GM23338 (cell line): ENCODE measurements around the gene SPNS3. TPM values are rescaled to one million over a fixed set of nuclear protein-coding genes. Genes with fewer than 3 reads are reported as not detected.
A peak's percentile ranks its signal among the peaks of the same experiment; 100 is the strongest.

Source experiments
- ATAC-seq: fragments of 200-7000 bp; cut with Tn5 transposase; 3 replicates; pipeline ENCODE4 v1.9.1; 2020
- DNase-seq: peaks from one replicate; pipeline ENCODE4 v3.0.0-alpha.2; 2015; ENCODE audit warnings: low spot score
- H2AFZ ChIP-seq: fragments of 200-600 bp; sonication (generic); 2 replicates; pipeline ENCODE4 v1.8.0; 2016; ENCODE audit warnings: antibody characterized with exemption, mild to moderate bottlenecking, moderate library complexity
- H3F3A ChIP-seq: fragments of 200-600 bp; sonication (generic); replicated peaks from 2 replicates; pipeline ENCODE4 v1.8.0; 2017; ENCODE audit warnings: antibody characterized with exemption, mixed run types, low read depth
- H3K27ac ChIP-seq: fragments of 200-600 bp; sonication (generic); 2 replicates; pipeline ENCODE4 v1.6.1; 2016; ENCODE audit warnings: low read depth
- H3K27me3 ChIP-seq: fragments of 200-600 bp; sonication (generic); 2 replicates; pipeline ENCODE4 v1.8.0; 2016; ENCODE audit warnings: mild to moderate bottlenecking, mixed run types, moderate library complexity; ENCODE audit not compliant: insufficient read depth
- H3K36me3 ChIP-seq: fragments of 200-600 bp; sonication (generic); 2 replicates; pipeline ENCODE4 v1.8.0; 2016; ENCODE audit warnings: mild to moderate bottlenecking; ENCODE audit not compliant: insufficient read depth
- H3K4me1 ChIP-seq: fragments of 200-600 bp; sonication (generic); 2 replicates; pipeline ENCODE4 v1.8.0; 2016; ENCODE audit warnings: mild to moderate bottlenecking, moderate library complexity; ENCODE audit not compliant: insufficient read depth
- H3K4me2 ChIP-seq: fragments of 200-600 bp; sonication (generic); 2 replicates; pipeline ENCODE4 v1.7.1; 2017; ENCODE audit warnings: mixed run types
- H3K4me3 ChIP-seq: fragments of 200-600 bp; sonication (generic); 2 replicates; pipeline ENCODE4 v1.6.1; 2016; ENCODE audit warnings: mixed run types
- H3K79me2 ChIP-seq: fragments of 200-600 bp; sonication (generic); replicated peaks from 2 replicates; pipeline ENCODE4 v1.8.0; 2017; ENCODE audit warnings: mild to moderate bottlenecking; ENCODE audit not compliant: insufficient read depth
- H3K9me2 ChIP-seq: fragments of 200-600 bp; sonication (generic); 2 replicates; pipeline ENCODE4 v1.8.0; 2017; ENCODE audit not compliant: insufficient read depth
- H4K20me1 ChIP-seq: fragments of 200-600 bp; sonication (generic); replicated peaks from 2 replicates; pipeline ENCODE4 v1.8.0; 2017; ENCODE audit warnings: mild to moderate bottlenecking; ENCODE audit not compliant: insufficient read depth
- H3K27ac Mint-ChIP-seq: 2 replicates; pipeline ENCODE4 v1.8.0; 2020; ENCODE audit warnings: inconsistent platforms, mild to moderate bottlenecking, moderate library complexity, mixed read lengths
- H3K27me3 Mint-ChIP-seq: 3 replicates; pipeline ENCODE4 v1.8.0; 2022; ENCODE audit warnings: low read depth, mild to moderate bottlenecking, moderate library complexity, mixed read lengths, inconsistent platforms; ENCODE audit not compliant: insufficient read depth, poor library complexity
- H3K36me3 Mint-ChIP-seq: 3 replicates; pipeline ENCODE4 v1.8.0; 2021; ENCODE audit warnings: low read depth, mild to moderate bottlenecking, inconsistent platforms, moderate library complexity, mixed read lengths
- H3K4me1 Mint-ChIP-seq: 3 replicates; pipeline ENCODE4 v1.8.0; 2020; ENCODE audit warnings: mild to moderate bottlenecking, inconsistent platforms, mixed read lengths
- H3K4me3 Mint-ChIP-seq: 3 replicates; pipeline ENCODE4 v1.8.0; 2021; ENCODE audit warnings: moderate library complexity, mild to moderate bottlenecking, inconsistent platforms, mixed read lengths
- H3K9me3 Mint-ChIP-seq: 3 replicates; pipeline ENCODE4 v1.8.0; 2020; ENCODE audit warnings: moderate library complexity, mild to moderate bottlenecking, inconsistent platforms, mixed read lengths
- CREB1 ChIP-seq: fragments of 250-450 bp; sonication (Bioruptor Pico); IDR thresholded peaks from 2 replicates; pipeline ENCODE4 v1.5.0; 2020; ENCODE audit warnings: low read depth, mild to moderate bottlenecking, moderate library complexity
- CTCF ChIP-seq, 2 experiments: fragments of 200-600 bp in 1 of 2; sonication (generic) in 1 of 2; conservative IDR thresholded peaks; 2 replicates each; pipeline versions ENCODE4 v1.5.1 to v1.6.1; 2016 to 2017; ENCODE audit warnings: antibody characterized with exemption in 2 of 2, low read depth in 2 of 2, mild to moderate bottlenecking in 2 of 2, moderate library complexity in 1 of 2
- EZH2 ChIP-seq: fragments of 200-600 bp; sonication (generic); IDR thresholded peaks from one replicate; pipeline ENCODE4 v1.8.0; 2017; ENCODE audit warnings: antibody characterized with exemption, mild to moderate bottlenecking, low read depth; ENCODE audit not compliant: unreplicated experiment
- EZH2phosphoT487 ChIP-seq: fragments of 200-600 bp; sonication (generic); IDR thresholded peaks from one replicate; pipeline ENCODE4 v1.8.1; 2018; ENCODE audit warnings: antibody characterized with exemption; ENCODE audit not compliant: unreplicated experiment
- JUNB ChIP-seq: IDR thresholded peaks from one replicate; pipeline ENCODE4 v1.6.1; 2016; ENCODE audit warnings: antibody characterized with exemption; ENCODE audit not compliant: unreplicated experiment
- NANOG ChIP-seq: IDR thresholded peaks from 2 replicates; pipeline ENCODE4 v1.6.1; 2016; ENCODE audit warnings: antibody characterized with exemption, borderline replicate concordance
- POLR2AphosphoS5 ChIP-seq: IDR thresholded peaks from 2 replicates; pipeline ENCODE4 v1.6.1; 2016; ENCODE audit warnings: antibody characterized with exemption, low read depth
- STAT1 ChIP-seq: IDR thresholded peaks from one replicate; pipeline ENCODE4 v1.6.1; 2016; ENCODE audit warnings: antibody characterized with exemption; ENCODE audit not compliant: unreplicated experiment
- ZNF114 ChIP-seq: fragments of 250-450 bp; sonication (Bioruptor Pico); IDR thresholded peaks from 2 replicates; pipeline ENCODE4 v1.5.0; 2020; ENCODE audit warnings: mild to moderate bottlenecking, moderate library complexity
- ZNF331 ChIP-seq: fragments of 250-450 bp; sonication (Bioruptor Pico); IDR thresholded peaks from 2 replicates; pipeline ENCODE4 v1.5.0; 2020; ENCODE audit warnings: low read depth, mild to moderate bottlenecking, moderate library complexity
- polyA plus RNA-seq: library from polyadenylated mRNA; unstranded; fragments of >200 nt; fragmentation: Nextera tagmentation; extraction: Ambion mirVana; gene quantifications from 2 replicates; pipeline ENCODE4 v1.2.1, GENCODE V29; 2016
- total RNA-seq: library from RNA; depleted of rRNA; stranded (reverse); fragments of >200 nt; shearing (Covaris generic); gene quantifications from 2 replicates; pipeline ENCODE4 v1.2.3, GENCODE V29; 2014
- TF ChIP-seq, protein P1 (sequence below): IDR thresholded peaks from one replicate; pipeline ENCODE4 v1.6.1; 2018; ENCODE audit warnings: antibody characterized with exemption; ENCODE audit not compliant: unreplicated experiment
- TF ChIP-seq, protein P2 (sequence below): IDR thresholded peaks from 2 replicates; pipeline ENCODE4 v1.6.1; 2016; ENCODE audit warnings: antibody characterized with exemption
- TF ChIP-seq, protein P3 (sequence below): fragments of 250-450 bp; sonication (Bioruptor Pico); IDR thresholded peaks from 2 replicates; pipeline ENCODE4 v1.5.0; 2020; ENCODE audit warnings: mild to moderate bottlenecking, moderate library complexity

SPNS3 gene
- total and polyA plus RNA-seq, 2 experiments from 2014 or later = not detected

- H3K4me2 ChIP-seq = peak overlapping the region; percentile 75
- H3K4me3 ChIP-seq = peak overlapping the region; percentile 50
- peaks cover 8% of the 10 kb centered on the region for H4K20me1 ChIP-seq
- peaks cover 21% of the 10 kb centered on the region for H3K4me1 Mint-ChIP-seq
- peaks cover 59% of the 10 kb centered on the region for H3K27me3 Mint-ChIP-seq
- peaks cover 10% of the 10 kb centered on the region for H3F3A ChIP-seq
- peaks cover 7% of the 10 kb centered on the region; the same call in 1 of the 2 replicates for H3K4me1 ChIP-seq
- peaks cover 27% of the 10 kb centered on the region for H3K36me3 Mint-ChIP-seq
- no peak overlapping the region for H2AFZ ChIP-seq
- TF ChIP-seq POLR2AphosphoS5 (no peak), CTCF (conservative IDR thresholded peaks at IDR 0.05; ENCODE audit: low read depth in 2 of 2) (no peak), CREB1 (no peak), JUNB (no peak), EZH2 (no peak), ZNF114 (no peak), EZH2phosphoT487 (no peak), ZNF331 (no peak), NANOG (no peak), STAT1 (no peak)
- TF ChIP-seq, protein P1, sequence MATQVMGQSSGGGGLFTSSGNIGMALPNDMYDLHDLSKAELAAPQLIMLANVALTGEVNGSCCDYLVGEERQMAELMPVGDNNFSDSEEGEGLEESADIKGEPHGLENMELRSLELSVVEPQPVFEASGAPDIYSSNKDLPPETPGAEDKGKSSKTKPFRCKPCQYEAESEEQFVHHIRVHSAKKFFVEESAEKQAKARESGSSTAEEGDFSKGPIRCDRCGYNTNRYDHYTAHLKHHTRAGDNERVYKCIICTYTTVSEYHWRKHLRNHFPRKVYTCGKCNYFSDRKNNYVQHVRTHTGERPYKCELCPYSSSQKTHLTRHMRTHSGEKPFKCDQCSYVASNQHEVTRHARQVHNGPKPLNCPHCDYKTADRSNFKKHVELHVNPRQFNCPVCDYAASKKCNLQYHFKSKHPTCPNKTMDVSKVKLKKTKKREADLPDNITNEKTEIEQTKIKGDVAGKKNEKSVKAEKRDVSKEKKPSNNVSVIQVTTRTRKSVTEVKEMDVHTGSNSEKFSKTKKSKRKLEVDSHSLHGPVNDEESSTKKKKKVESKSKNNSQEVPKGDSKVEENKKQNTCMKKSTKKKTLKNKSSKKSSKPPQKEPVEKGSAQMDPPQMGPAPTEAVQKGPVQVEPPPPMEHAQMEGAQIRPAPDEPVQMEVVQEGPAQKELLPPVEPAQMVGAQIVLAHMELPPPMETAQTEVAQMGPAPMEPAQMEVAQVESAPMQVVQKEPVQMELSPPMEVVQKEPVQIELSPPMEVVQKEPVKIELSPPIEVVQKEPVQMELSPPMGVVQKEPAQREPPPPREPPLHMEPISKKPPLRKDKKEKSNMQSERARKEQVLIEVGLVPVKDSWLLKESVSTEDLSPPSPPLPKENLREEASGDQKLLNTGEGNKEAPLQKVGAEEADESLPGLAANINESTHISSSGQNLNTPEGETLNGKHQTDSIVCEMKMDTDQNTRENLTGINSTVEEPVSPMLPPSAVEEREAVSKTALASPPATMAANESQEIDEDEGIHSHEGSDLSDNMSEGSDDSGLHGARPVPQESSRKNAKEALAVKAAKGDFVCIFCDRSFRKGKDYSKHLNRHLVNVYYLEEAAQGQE = no peak
- TF ChIP-seq, protein P2, sequence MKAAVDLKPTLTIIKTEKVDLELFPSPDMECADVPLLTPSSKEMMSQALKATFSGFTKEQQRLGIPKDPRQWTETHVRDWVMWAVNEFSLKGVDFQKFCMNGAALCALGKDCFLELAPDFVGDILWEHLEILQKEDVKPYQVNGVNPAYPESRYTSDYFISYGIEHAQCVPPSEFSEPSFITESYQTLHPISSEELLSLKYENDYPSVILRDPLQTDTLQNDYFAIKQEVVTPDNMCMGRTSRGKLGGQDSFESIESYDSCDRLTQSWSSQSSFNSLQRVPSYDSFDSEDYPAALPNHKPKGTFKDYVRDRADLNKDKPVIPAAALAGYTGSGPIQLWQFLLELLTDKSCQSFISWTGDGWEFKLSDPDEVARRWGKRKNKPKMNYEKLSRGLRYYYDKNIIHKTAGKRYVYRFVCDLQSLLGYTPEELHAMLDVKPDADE = no peak
- TF ChIP-seq, protein P3, sequence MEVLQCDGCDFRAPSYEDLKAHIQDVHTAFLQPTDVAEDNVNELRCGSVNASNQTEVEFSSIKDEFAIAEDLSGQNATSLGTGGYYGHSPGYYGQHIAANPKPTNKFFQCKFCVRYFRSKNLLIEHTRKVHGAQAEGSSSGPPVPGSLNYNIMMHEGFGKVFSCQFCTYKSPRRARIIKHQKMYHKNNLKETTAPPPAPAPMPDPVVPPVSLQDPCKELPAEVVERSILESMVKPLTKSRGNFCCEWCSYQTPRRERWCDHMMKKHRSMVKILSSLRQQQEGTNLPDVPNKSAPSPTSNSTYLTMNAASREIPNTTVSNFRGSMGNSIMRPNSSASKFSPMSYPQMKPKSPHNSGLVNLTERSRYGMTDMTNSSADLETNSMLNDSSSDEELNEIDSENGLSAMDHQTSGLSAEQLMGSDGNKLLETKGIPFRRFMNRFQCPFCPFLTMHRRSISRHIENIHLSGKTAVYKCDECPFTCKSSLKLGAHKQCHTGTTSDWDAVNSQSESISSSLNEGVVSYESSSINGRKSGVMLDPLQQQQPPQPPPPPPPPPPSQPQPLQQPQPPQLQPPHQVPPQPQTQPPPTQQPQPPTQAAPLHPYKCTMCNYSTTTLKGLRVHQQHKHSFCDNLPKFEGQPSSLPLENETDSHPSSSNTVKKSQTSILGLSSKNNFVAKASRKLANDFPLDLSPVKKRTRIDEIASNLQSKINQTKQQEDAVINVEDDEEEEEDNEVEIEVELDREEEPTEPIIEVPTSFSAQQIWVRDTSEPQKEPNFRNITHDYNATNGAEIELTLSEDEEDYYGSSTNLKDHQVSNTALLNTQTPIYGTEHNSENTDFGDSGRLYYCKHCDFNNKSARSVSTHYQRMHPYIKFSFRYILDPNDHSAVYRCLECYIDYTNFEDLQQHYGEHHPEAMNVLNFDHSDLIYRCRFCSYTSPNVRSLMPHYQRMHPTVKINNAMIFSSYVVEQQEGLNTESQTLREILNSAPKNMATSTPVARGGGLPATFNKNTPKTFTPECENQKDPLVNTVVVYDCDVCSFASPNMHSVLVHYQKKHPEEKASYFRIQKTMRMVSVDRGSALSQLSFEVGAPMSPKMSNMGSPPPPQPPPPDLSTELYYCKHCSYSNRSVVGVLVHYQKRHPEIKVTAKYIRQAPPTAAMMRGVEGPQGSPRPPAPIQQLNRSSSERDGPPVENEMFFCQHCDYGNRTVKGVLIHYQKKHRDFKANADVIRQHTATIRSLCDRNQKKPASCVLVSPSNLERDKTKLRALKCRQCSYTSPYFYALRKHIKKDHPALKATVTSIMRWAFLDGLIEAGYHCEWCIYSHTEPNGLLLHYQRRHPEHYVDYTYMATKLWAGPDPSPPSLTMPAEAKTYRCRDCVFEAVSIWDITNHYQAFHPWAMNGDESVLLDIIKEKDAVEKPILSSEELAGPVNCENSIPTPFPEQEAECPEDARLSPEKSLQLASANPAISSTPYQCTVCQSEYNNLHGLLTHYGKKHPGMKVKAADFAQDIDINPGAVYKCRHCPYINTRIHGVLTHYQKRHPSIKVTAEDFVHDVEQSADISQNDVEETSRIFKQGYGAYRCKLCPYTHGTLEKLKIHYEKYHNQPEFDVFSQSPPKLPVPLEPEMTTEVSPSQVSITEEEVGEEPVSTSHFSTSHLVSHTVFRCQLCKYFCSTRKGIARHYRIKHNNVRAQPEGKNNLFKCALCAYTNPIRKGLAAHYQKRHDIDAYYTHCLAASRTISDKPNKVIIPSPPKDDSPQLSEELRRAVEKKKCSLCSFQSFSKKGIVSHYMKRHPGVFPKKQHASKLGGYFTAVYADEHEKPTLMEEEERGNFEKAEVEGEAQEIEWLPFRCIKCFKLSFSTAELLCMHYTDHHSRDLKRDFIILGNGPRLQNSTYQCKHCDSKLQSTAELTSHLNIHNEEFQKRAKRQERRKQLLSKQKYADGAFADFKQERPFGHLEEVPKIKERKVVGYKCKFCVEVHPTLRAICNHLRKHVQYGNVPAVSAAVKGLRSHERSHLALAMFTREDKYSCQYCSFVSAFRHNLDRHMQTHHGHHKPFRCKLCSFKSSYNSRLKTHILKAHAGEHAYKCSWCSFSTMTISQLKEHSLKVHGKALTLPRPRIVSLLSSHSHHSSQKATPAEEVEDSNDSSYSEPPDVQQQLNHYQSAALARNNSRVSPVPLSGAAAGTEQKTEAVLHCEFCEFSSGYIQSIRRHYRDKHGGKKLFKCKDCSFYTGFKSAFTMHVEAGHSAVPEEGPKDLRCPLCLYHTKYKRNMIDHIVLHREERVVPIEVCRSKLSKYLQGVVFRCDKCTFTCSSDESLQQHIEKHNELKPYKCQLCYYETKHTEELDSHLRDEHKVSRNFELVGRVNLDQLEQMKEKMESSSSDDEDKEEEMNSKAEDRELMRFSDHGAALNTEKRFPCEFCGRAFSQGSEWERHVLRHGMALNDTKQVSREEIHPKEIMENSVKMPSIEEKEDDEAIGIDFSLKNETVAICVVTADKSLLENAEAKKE (CRISPR knock-in tag) = no peak
- no peak overlapping the region for H3K27ac ChIP-seq
- ATAC-seq (peak; percentile 18), DNase-seq (peak; percentile 32)
- H3K9me3 Mint-ChIP-seq = no peaks in the 10 kb centered on the region; the same call in 2 of the 3 replicates
- H3K4me3 Mint-ChIP-seq = peak overlapping the region; percentile 65
- no peak overlapping the region; the same call in 1 of the 2 replicates for H3K27ac Mint-ChIP-seq
- H3K79me2 ChIP-seq = no peaks in the 10 kb centered on the region
- no peaks in the 10 kb centered on the region for H3K9me2 ChIP-seq
- H3K27me3 ChIP-seq = peaks cover 17% of the 10 kb centered on the region
- H3K36me3 ChIP-seq = no peaks in the 10 kb centered on the region; the same call in 1 of the 2 replicates
Measured at GRCh38 chr17:4535667-4536258, 102.0 kb downstream of the SPNS3 start.
